Measurements from ENCODE around the gene GFOD1.

DNA sequence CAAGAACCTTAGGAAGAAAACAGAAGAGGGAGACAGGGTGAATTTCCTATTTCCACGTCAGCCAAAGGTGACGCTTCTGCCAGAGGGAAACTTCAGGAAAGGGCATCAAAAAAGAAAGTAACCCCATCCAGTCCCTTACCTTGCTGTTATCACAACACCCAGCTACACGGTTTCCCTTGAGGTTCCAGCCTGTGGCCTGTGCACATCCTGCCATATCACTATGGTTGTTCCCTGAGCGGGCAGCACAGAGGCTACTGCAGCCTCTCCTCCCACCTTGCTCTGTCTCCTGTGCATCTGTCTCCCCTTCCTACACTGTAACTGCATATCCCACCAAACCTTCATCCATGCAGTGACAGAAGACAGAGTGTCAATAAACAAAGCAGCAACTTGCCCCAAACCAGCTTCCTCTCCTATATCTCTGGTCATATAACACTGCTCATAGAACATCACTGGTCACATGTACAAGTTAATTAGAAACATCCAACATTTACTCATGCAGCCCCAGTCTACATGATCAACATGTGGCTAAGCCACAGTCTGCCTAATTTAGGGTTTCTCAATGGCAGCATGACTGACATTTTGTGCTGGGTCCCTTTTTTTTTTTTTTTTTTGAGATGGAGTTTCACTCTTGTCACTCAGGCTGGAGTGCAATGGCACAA is 54.7 kb downstream of the GFOD1 start:
- TF ChIP-seq, protein P1, sequence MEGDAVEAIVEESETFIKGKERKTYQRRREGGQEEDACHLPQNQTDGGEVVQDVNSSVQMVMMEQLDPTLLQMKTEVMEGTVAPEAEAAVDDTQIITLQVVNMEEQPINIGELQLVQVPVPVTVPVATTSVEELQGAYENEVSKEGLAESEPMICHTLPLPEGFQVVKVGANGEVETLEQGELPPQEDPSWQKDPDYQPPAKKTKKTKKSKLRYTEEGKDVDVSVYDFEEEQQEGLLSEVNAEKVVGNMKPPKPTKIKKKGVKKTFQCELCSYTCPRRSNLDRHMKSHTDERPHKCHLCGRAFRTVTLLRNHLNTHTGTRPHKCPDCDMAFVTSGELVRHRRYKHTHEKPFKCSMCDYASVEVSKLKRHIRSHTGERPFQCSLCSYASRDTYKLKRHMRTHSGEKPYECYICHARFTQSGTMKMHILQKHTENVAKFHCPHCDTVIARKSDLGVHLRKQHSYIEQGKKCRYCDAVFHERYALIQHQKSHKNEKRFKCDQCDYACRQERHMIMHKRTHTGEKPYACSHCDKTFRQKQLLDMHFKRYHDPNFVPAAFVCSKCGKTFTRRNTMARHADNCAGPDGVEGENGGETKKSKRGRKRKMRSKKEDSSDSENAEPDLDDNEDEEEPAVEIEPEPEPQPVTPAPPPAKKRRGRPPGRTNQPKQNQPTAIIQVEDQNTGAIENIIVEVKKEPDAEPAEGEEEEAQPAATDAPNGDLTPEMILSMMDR (IDR thresholded peaks at IDR 0.05 in 8 of 11, conservative IDR thresholded peaks at IDR 0.05 in 3 of 11), result no peak
- TF ChIP-seq POLR2AphosphoS5 (IDR thresholded peaks at IDR 0.05) (no peak), POLR2A (IDR thresholded peaks at IDR 0.05) (no peak)
